B cell (primary cell): ENCODE measurements around the gene CFB. TPM values are rescaled to one million over a fixed set of nuclear protein-coding genes. Genes with fewer than 3 reads are reported as not detected.
A peak's percentile ranks its signal among the peaks of the same experiment; 100 is the strongest.

Source experiments
- ATAC-seq: fragments of 200-7000 bp; cut with Tn5 transposase; one replicate; pipeline ENCODE4 v1.10.0; 2021; ENCODE audit warnings: low read depth, mild to moderate bottlenecking, moderate number of reproducible peaks, moderate library complexity
- CTCF ChIA-PET: fragments of 350-600 bp; sonication (Branson Sonifier 250); formaldehyde crosslinking; loops from one replicate; lab custom pipeline; 2021; ENCODE audit warnings: antibody characterized with exemption, inconsistent platforms; lab: Charles Lee
- POLR2A ChIA-PET: fragments of 350-600 bp; sonication (Branson Sonifier 250); formaldehyde crosslinking; loops from one replicate; lab custom pipeline; 2021; ENCODE audit warnings: antibody characterized with exemption; lab: Charles Lee
- DNase-seq: peaks from one replicate; pipeline ENCODE4 v3.0.0; 2013
- H2AFZ ChIP-seq: 2 replicates; pipeline ENCODE4 v1.6.1; 2012; ENCODE audit warnings: mild to moderate bottlenecking, low read depth, low read length; ENCODE audit not compliant: insufficient read depth, poor library complexity, severe bottlenecking
- H3K27ac ChIP-seq, 2 donors: 1 replicate in 1 of 2; 2 replicates in 1 of 2; pipeline ENCODE4 v1.5.1; 2012 to 2013; ENCODE audit warnings: low read length in 2 of 2, mild to moderate bottlenecking in 2 of 2, moderate library complexity in 1 of 2
- H3K27me3 ChIP-seq, 4 experiments: fragments of 200-600 bp in 1 of 4; sonication (generic) in 1 of 4; replicated peaks in 1 of 4; 1 replicate in 2 of 4; 2 replicates in 2 of 4; pipeline versions ENCODE4 v1.6.1 to v1.7.0; 2013 to 2016; ENCODE audit warnings: low read length in 3 of 4, mild to moderate bottlenecking in 2 of 4, mixed read lengths in 1 of 4, moderate library complexity in 1 of 4; ENCODE audit not compliant: insufficient read depth in 4 of 4, control insufficient read depth in 3 of 4; ENCODE audit errors: control extremely low read depth in 1 of 4
- H3K36me3 ChIP-seq, 2 experiments: replicated peaks in 1 of 2; 1 replicate in 1 of 2; 2 replicates in 1 of 2; pipeline versions ENCODE4 v1.6.1 to v1.7.1; 2013; ENCODE audit warnings: low read length in 1 of 2; ENCODE audit not compliant: insufficient read depth in 2 of 2, control insufficient read depth in 1 of 2; ENCODE audit errors: control extremely low read depth in 1 of 2, extremely low read depth in 1 of 2
- H3K4me1 ChIP-seq, 2 donors: fragments of 200-600 bp in 1 of 2; sonication (generic) in 1 of 2; 1 replicate in 1 of 2; 2 replicates in 1 of 2; pipeline versions ENCODE4 v1.5.1 to v1.6.1; 2013 to 2017; ENCODE audit warnings: low read length in 2 of 2; ENCODE audit not compliant: control insufficient read depth in 2 of 2, insufficient read depth in 2 of 2
- H3K4me2 ChIP-seq: replicated peaks from 2 replicates; pipeline ENCODE3; 2012; ENCODE audit warnings: mild to moderate bottlenecking, low read depth, low read length; ENCODE audit not compliant: poor library complexity, severe bottlenecking
- H3K4me3 ChIP-seq, 5 experiments: fragments of 200-600 bp in 1 of 5; sonication (generic) in 1 of 5; 1 replicate in 3 of 5; 2 replicates in 2 of 5; pipeline versions ENCODE4 v1.5.1 to v1.7.0; 2011 to 2016; ENCODE audit warnings: low read length in 4 of 5, mild to moderate bottlenecking in 4 of 5, low read depth in 2 of 5, control low read depth in 1 of 5, moderate library complexity in 1 of 5; ENCODE audit not compliant: insufficient read depth in 1 of 5; ENCODE audit errors: control extremely low read depth in 1 of 5, extremely low read depth in 1 of 5
- H3K79me2 ChIP-seq: fragments of 200-600 bp; sonication (generic); one replicate; pipeline ENCODE4 v1.6.0; 2016; ENCODE audit warnings: low read length; ENCODE audit not compliant: control insufficient read depth, insufficient read depth
- H3K9ac ChIP-seq: fragments of 200-600 bp; sonication (generic); 2 replicates; pipeline ENCODE4 v1.6.1; 2017; ENCODE audit warnings: mild to moderate bottlenecking, low read length, moderate library complexity
- H3K9me3 ChIP-seq, 3 donors: one replicate each; pipeline versions ENCODE4 v1.6.1 to v1.7.1; 2013; ENCODE audit warnings: low read length in 2 of 3; ENCODE audit not compliant: control insufficient read depth in 2 of 3, insufficient read depth in 1 of 3; ENCODE audit errors: control extremely low read depth in 1 of 3
- H4K20me1 ChIP-seq: 2 replicates; pipeline ENCODE4 v1.6.0; 2012; ENCODE audit warnings: mild to moderate bottlenecking, low read length; ENCODE audit not compliant: insufficient read depth, control insufficient read depth, poor library complexity, severe bottlenecking
- H3K27ac Mint-ChIP-seq: one replicate; pipeline ENCODE4 v1.8.0; 2021; ENCODE audit warnings: mixed read lengths
- H3K27me3 Mint-ChIP-seq: one replicate; pipeline ENCODE4 v1.8.0; 2021; ENCODE audit warnings: mixed read lengths
- H3K4me1 Mint-ChIP-seq: one replicate; pipeline ENCODE4 v1.8.0; 2021; ENCODE audit warnings: mixed read lengths
- H3K4me3 Mint-ChIP-seq: one replicate; pipeline ENCODE4 v1.8.0; 2021; ENCODE audit warnings: mixed read lengths
- H3K9me3 Mint-ChIP-seq: one replicate; pipeline ENCODE4 v1.8.0; 2022; ENCODE audit warnings: mixed read lengths; ENCODE audit not compliant: insufficient read depth
- CTCF ChIP-seq: fragments of 200-600 bp; IDR thresholded peaks from one replicate; pipeline ENCODE4 v1.8.0; 2022; ENCODE audit warnings: antibody characterized with exemption, mild to moderate bottlenecking
- EZH2 ChIP-seq: IDR thresholded peaks from 2 replicates; pipeline ENCODE4 v1.6.1; 2012; ENCODE audit warnings: borderline replicate concordance, low read depth, mild to moderate bottlenecking, moderate library complexity, low read length; ENCODE audit not compliant: insufficient read depth, poor library complexity, severe bottlenecking
- WGBS: methylation state at CpG from one replicate; pipeline ENCODE4 v1.1.5; 2013; ENCODE audit warnings: missing lambda C conversion rate; ENCODE audit not compliant: insufficient coverage; 5-methylcytosine and 5-hydroxymethylcytosine counted together
- intact Hi-C: fragments of 100-400 bp; cut with micrococcal nuclease; formaldehyde crosslinking; loops from one replicate; pipeline ENCODE4 v1.10.0; 2022
- polyA plus RNA-seq: library from polyadenylated mRNA; depleted of rRNA; stranded (reverse); fragments of >200 nt; gene quantifications from 2 replicates; pipeline ENCODE4 v1.2.3, GENCODE V29; 2012
- total RNA-seq, 2 donors: library from RNA; stranded (reverse); fragments of 120-200 nt in 1 of 2; gene quantifications; 1 replicate in 1 of 2; 2 replicates in 1 of 2; pipeline versions ENCODE4 v1.2.3 to v1.2.4, GENCODE V29; 2013 to 2022

The CFB gene
- total and polyA plus RNA-seq, 2 donors (not counting 1 experiment from before 2014, with no cell fraction given), result not detected

- Histone ChIP-seq H3K27ac (no peak overlapping the region), H3K4me1 (no peaks in the 10 kb centered on the region), H3K4me2 (no peak overlapping the region), H3K9ac (no peak overlapping the region), H3K4me3 (no peak overlapping the region), H3K9me3 (no peaks in the 10 kb centered on the region), H3K36me3 (peaks cover 3 to 54% of the 10 kb centered on the region in 2 experiments), H4K20me1 (no peaks in the 10 kb centered on the region), H3K27me3 (no peaks in the 10 kb centered on the region), H3K79me2 (no peaks in the 10 kb centered on the region), H2AFZ (no peak overlapping the region)
- ATAC-seq (peak; percentile 31), DNase-seq (peak; percentile 51)
- no peak overlapping the region for H3K27ac Mint-ChIP-seq
- ChIA-PET CTCF (interaction anchor here (0.7 to 1.7 kb wide), 24 partner anchors 9 to 460 kb away, joined by 3 to 11 read pairs (median 3); partner anchors contain the start of genes ATP6V1G2, LY6G5C and ZBTB12), POLR2A (no interaction called here)
- H3K27me3 Mint-ChIP-seq, result no peaks in the 10 kb centered on the region
- TF ChIP-seq CTCF (peak; percentile 42), EZH2 (no peak)
- 91% methylated on average over 3 of the region's 5 CpGs for WGBS
- intact Hi-C loops, result loop anchor here (2.0 kb wide), 1 partner anchor 271 kb away; the partner anchor contains the start of gene LY6G5C
- no peak overlapping the region for H3K4me3 Mint-ChIP-seq
- no peaks in the 10 kb centered on the region for H3K4me1 Mint-ChIP-seq
- H3K9me3 Mint-ChIP-seq, result no peaks in the 10 kb centered on the region
Observed at GRCh38 chr6:31952140-31952805, 6.4 kb downstream of the CFB start.

- Mint-ChIP-seq H3K4me1 (peaks cover 4% of the 10 kb centered on the region), H3K9me3 (no peaks in the 10 kb centered on the region), H3K27ac (peak overlapping the region; percentile 2), H3K27me3 (no peaks in the 10 kb centered on the region), H3K4me3 (no peak overlapping the region)
- Histone ChIP-seq H3K36me3 (peaks cover 3 to 54% of the 10 kb centered on the region in 2 experiments), H2AFZ (no peak overlapping the region), H3K27me3 (no peaks in the 10 kb centered on the region), H3K4me2 (no peak overlapping the region), H4K20me1 (no peaks in the 10 kb centered on the region), H3K4me1 (peaks cover 3 to 4% of the 10 kb centered on the region in 2 donors), H3K4me3 (no peak overlapping the region), H3K27ac (no peak overlapping the region), H3K9me3 (no peaks in the 10 kb centered on the region), H3K9ac (no peak overlapping the region), H3K79me2 (peaks cover 6% of the 10 kb centered on the region)
- ChIA-PET POLR2A (no interaction called here), CTCF (interaction anchor here (0.7 to 1.6 kb wide), 19 partner anchors 10 to 460 kb away, joined by 3 to 11 read pairs (median 3); partner anchors contain the start of genes ATP6V1G2, LY6G5C and ZBTB12)
- no peak for TF ChIP-seq EZH2
- no peak for TF ChIP-seq CTCF
- DNase-seq, result no peak
- intact Hi-C loops, result loop anchor here (2.0 kb wide), 1 partner anchor 272 kb away; the partner anchor contains the start of gene LY6G5C
- no peak for ATAC-seq
- WGBS, result no CpG with 5 or more reads among the region's 5 CpGs
Observed at GRCh38 chr6:31952890-31953289, 7.0 kb downstream of the CFB start.
